Activated naive CD8-positive, alpha-beta T cell treated with anti-CD3 and anti-CD28 coated beads, Interleukin-2, amount 10 ng/mL, durations not matched to agents 7 days and 5 days (primary cell): Measurements from ENCODE around the gene IARS2. TPM values are rescaled to one million over a fixed set of nuclear protein-coding genes. Genes with fewer than 3 reads are reported as not detected.
"Not testable (repeated sequence)": the region's sequence is repeated elsewhere in the genome, so short reads cannot be mapped to it uniquely, and the experiment has no call there.

Experiments used
- ATAC-seq: fragments of 150-1000 bp; cut with Tn5 transposase; one replicate; pipeline ENCODE4 v1.10.0; 2021; ENCODE audit warnings: low read depth, moderate library complexity
- POLR2A ChIA-PET: fragments of 350-600 bp; sonication (Branson Sonifier 250); formaldehyde crosslinking; loops from one replicate; lab custom pipeline; 2021; ENCODE audit warnings: antibody characterized with exemption; lab: Charles Lee
- DNase-seq: peaks from one replicate; pipeline ENCODE4 v3.0.0; 2021
- H3K27ac Mint-ChIP-seq: one replicate; pipeline ENCODE4 v1.8.0; 2022; ENCODE audit warnings: mild to moderate bottlenecking, mixed read lengths
- H3K27me3 Mint-ChIP-seq: one replicate; pipeline ENCODE4 v1.8.0; 2022; ENCODE audit warnings: mild to moderate bottlenecking, moderate library complexity, mixed read lengths
- H3K36me3 Mint-ChIP-seq: one replicate; pipeline ENCODE4 v1.8.0; 2021; ENCODE audit warnings: mild to moderate bottlenecking, mixed read lengths
- H3K4me1 Mint-ChIP-seq: one replicate; pipeline ENCODE4 v1.8.0; 2021; ENCODE audit warnings: mixed read lengths
- H3K4me3 Mint-ChIP-seq: one replicate; pipeline ENCODE4 v1.8.0; 2022; ENCODE audit warnings: mild to moderate bottlenecking, moderate library complexity, mixed read lengths
- H3K9me3 Mint-ChIP-seq: one replicate; pipeline ENCODE4 v1.8.0; 2021; ENCODE audit warnings: mixed read lengths
- total RNA-seq, 2 experiments: library from RNA; stranded (reverse); gene quantifications; one replicate each; pipeline ENCODE4 v1.2.3, GENCODE V29; 2021

The IARS2 gene
- total RNA-seq, 2 experiments from 2014 or later = 48.7 to 49.0 TPM

DNA sequence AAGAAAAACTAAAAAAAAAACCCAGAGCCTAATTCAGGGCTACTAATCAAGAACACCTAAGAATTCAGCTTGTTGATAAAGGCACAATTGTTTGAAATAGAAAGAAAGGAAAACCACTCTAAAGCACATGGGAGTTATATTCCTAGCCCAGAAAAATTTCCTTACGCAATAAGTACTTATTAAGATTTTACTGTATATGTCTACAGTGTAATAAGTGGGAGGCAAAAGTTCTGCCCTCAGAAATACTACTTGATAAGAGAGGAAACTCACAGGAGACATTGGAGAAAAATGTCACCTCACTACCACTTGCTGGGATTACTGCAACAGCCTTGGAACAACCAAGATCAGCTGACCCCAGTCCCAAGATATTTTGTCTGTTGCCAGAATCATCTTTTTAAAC is 66.1 kb downstream of the IARS2 start:
- peaks cover 24% of the 10 kb centered on the region for H3K4me1 Mint-ChIP-seq
- H3K36me3 Mint-ChIP-seq = peaks cover 41% of the 10 kb centered on the region
- H3K27ac Mint-ChIP-seq = no peak overlapping the region
- no peak for ATAC-seq
- POLR2A ChIA-PET = no interaction called here
- no peak for DNase-seq
- no peak overlapping the region for H3K4me3 Mint-ChIP-seq
- H3K27me3 Mint-ChIP-seq = no peaks in the 10 kb centered on the region
- H3K9me3 Mint-ChIP-seq = no peaks in the 10 kb centered on the region

GRCh38 chr1:220164116-220164515 is 70.2 kb downstream of the IARS2 start:
- DNase-seq (no peak), ATAC-seq (no peak)
- Mint-ChIP-seq H3K36me3 (peaks cover 23% of the 10 kb centered on the region), H3K4me3 (no peak overlapping the region), H3K27ac (no peak overlapping the region), H3K4me1 (peaks cover 9% of the 10 kb centered on the region), H3K27me3 (no peaks in the 10 kb centered on the region), H3K9me3 (no peaks in the 10 kb centered on the region)
- POLR2A ChIA-PET = no interaction called here

DNA sequence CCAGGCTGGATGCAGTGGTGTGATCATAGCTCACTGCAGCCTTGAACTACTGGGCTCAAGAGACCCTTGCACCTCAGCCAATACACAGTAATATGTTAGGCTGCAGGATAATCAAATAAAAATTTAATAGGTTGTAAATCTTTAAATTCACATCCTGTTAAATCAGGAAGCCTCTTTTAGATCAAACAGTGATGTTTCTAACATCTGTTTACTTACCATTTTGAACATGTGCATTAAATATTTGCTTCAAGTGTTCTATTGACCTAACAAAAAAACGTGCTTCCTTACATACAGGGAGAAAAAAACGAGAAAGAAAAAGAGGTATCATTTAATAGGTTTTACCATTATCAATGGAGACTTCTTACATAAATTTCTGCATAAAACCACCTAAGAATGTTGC is 70.6 kb downstream of the IARS2 start:
- no peak overlapping the region for H3K4me3 Mint-ChIP-seq
- peaks cover 9% of the 10 kb centered on the region for H3K4me1 Mint-ChIP-seq
- no peak overlapping the region for H3K27ac Mint-ChIP-seq
- POLR2A ChIA-PET = no interaction called here
- ATAC-seq = no peak
- H3K36me3 Mint-ChIP-seq = peaks cover 26% of the 10 kb centered on the region
- DNase-seq = no peak
- H3K9me3 Mint-ChIP-seq = no peaks in the 10 kb centered on the region
- no peaks in the 10 kb centered on the region for H3K27me3 Mint-ChIP-seq

GRCh38 chr1:220166853-220167252 is 72.9 kb downstream of the IARS2 start:
- Mint-ChIP-seq H3K4me1 (no peaks in the 10 kb centered on the region), H3K4me3 (no peak overlapping the region), H3K36me3 (peaks cover 28% of the 10 kb centered on the region), H3K9me3 (no peaks in the 10 kb centered on the region), H3K27ac (no peak overlapping the region), H3K27me3 (no peaks in the 10 kb centered on the region)
- DNase-seq (no peak), ATAC-seq (no peak)
- POLR2A ChIA-PET = no interaction called here

DNA sequence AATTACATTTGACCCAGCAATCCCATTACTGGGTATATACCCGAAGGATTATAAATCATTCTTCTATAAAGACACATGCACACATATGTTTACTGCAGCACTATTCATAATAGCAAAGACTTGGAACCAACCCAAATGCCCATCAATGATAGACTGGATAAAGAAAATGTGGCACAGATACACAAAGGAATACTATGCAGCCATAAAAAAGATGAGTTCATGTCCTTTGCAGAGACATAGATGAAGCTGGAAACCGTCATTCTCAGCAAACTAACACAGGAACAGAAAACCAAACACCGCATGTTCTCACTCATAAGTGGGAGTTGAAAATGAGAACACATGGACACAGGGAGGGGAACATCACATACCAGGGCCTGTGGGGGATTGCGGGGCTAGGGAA is 76.0 kb downstream of the IARS2 start:
- H3K27ac Mint-ChIP-seq, H3K4me3 Mint-ChIP-seq, H3K27me3 Mint-ChIP-seq, DNase-seq, H3K9me3 Mint-ChIP-seq, H3K4me1 Mint-ChIP-seq, POLR2A ChIA-PET, ATAC-seq: not testable (repeated sequence)
- peaks cover 37% of the 10 kb centered on the region for H3K36me3 Mint-ChIP-seq

- POLR2A ChIA-PET = no interaction called here
- no peak overlapping the region for H3K4me3 Mint-ChIP-seq
- no peaks in the 10 kb centered on the region for H3K9me3 Mint-ChIP-seq
- ATAC-seq (no peak), DNase-seq (no peak)
- H3K36me3 Mint-ChIP-seq = peaks cover 40% of the 10 kb centered on the region
- H3K27ac Mint-ChIP-seq = no peak overlapping the region
- H3K4me1 Mint-ChIP-seq = peaks cover 3% of the 10 kb centered on the region
- no peaks in the 10 kb centered on the region for H3K27me3 Mint-ChIP-seq
Observed at GRCh38 chr1:220170836-220171526, 77.0 kb downstream of the IARS2 start.

- POLR2A ChIA-PET = no interaction called here
- ATAC-seq (no peak), DNase-seq (no peak)
- no peaks in the 10 kb centered on the region for H3K27me3 Mint-ChIP-seq
- H3K27ac Mint-ChIP-seq = no peak overlapping the region
- no peak overlapping the region for H3K4me3 Mint-ChIP-seq
- H3K36me3 Mint-ChIP-seq = peaks cover 48% of the 10 kb centered on the region
- H3K4me1 Mint-ChIP-seq = peaks cover 3% of the 10 kb centered on the region
- no peaks in the 10 kb centered on the region for H3K9me3 Mint-ChIP-seq
Observed at GRCh38 chr1:220176540-220176939, 82.6 kb downstream of the IARS2 start.

GRCh38 chr1:220182111-220182510 is 88.2 kb downstream of the IARS2 start:
- peaks cover 28% of the 10 kb centered on the region for H3K36me3 Mint-ChIP-seq
- H3K27ac Mint-ChIP-seq = no peak overlapping the region
- DNase-seq = no peak
- H3K4me3 Mint-ChIP-seq = no peak overlapping the region
- POLR2A ChIA-PET = no interaction called here
- no peaks in the 10 kb centered on the region for H3K4me1 Mint-ChIP-seq
- ATAC-seq = no peak
- H3K27me3 Mint-ChIP-seq = no peaks in the 10 kb centered on the region
- no peaks in the 10 kb centered on the region for H3K9me3 Mint-ChIP-seq

DNA sequence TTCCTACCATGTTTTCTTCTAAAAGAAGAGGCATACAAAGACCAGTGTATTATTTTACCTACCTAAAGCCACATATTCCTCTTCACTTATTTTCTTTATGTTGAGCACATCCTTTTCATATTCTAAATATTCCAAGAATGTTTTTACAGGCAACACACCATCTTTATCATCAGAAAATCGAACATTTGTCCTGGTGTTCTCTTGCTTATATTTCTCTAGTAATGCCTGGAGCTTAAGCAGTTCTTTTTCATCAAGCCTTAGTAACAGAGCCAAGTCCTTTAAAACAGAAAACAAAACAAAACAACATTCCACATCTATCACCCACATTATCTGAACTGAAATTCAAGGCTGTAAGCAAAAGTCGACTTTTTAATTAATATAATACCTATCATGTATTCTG is 88.7 kb downstream of the IARS2 start:
- H3K27me3 Mint-ChIP-seq = no peaks in the 10 kb centered on the region

GRCh38 chr1:220184506-220184905 is 90.6 kb downstream of the IARS2 start:
- DNase-seq = no peak
- Mint-ChIP-seq H3K27me3 (no peaks in the 10 kb centered on the region), H3K4me3 (no peak overlapping the region), H3K4me1 (no peaks in the 10 kb centered on the region), H3K36me3 (peaks cover 25% of the 10 kb centered on the region), H3K27ac (no peak overlapping the region), H3K9me3 (no peaks in the 10 kb centered on the region)
- POLR2A ChIA-PET = no interaction called here
- ATAC-seq = no peak

More for the DNA sequence above, 88.7 kb downstream of the IARS2 start:
- Mint-ChIP-seq H3K9me3 (no peaks in the 10 kb centered on the region), H3K4me1 (no peaks in the 10 kb centered on the region), H3K4me3 (no peak overlapping the region), H3K27ac (no peak overlapping the region), H3K36me3 (peaks cover 25% of the 10 kb centered on the region)
- no peak for ATAC-seq
- no peak for DNase-seq
- POLR2A ChIA-PET = no interaction called here

DNA sequence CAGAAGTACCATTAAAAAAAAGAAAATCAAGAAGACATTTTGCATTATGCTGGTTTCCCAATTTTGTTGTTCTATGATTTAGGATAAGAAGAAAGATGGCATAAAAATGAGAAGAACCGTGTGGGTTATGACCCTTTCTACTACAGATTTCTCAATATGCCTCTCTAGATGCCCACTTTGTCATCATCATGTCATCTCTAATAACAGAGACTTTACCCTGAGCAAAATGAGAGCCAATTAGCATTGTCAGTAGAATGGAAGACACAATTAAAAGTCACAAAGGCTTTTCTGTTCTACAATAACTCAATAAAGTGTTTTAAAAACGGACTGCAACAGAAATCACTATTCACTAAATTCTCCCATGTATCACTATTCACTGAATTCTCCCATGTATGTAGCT is 92.8 kb downstream of the IARS2 start:
- POLR2A ChIA-PET = no interaction called here
- ATAC-seq = no peak

GRCh38 chr1:220188538-220188937 is 94.6 kb downstream of the IARS2 start:
- DNase-seq = no peak
- POLR2A ChIA-PET = no interaction called here
- no peaks in the 10 kb centered on the region for H3K9me3 Mint-ChIP-seq
- peaks cover 15% of the 10 kb centered on the region for H3K36me3 Mint-ChIP-seq
- no peak overlapping the region for H3K27ac Mint-ChIP-seq
- H3K27me3 Mint-ChIP-seq = no peaks in the 10 kb centered on the region
- H3K4me1 Mint-ChIP-seq = no peaks in the 10 kb centered on the region
- no peak overlapping the region for H3K4me3 Mint-ChIP-seq
- ATAC-seq = no peak

More for the DNA sequence above, 92.8 kb downstream of the IARS2 start:
- no peak for DNase-seq
- H3K9me3 Mint-ChIP-seq = no peaks in the 10 kb centered on the region
- no peak overlapping the region for H3K4me3 Mint-ChIP-seq
- no peaks in the 10 kb centered on the region for H3K27me3 Mint-ChIP-seq
- H3K27ac Mint-ChIP-seq = no peak overlapping the region
- H3K36me3 Mint-ChIP-seq = peaks cover 14% of the 10 kb centered on the region
- no peaks in the 10 kb centered on the region for H3K4me1 Mint-ChIP-seq

DNA sequence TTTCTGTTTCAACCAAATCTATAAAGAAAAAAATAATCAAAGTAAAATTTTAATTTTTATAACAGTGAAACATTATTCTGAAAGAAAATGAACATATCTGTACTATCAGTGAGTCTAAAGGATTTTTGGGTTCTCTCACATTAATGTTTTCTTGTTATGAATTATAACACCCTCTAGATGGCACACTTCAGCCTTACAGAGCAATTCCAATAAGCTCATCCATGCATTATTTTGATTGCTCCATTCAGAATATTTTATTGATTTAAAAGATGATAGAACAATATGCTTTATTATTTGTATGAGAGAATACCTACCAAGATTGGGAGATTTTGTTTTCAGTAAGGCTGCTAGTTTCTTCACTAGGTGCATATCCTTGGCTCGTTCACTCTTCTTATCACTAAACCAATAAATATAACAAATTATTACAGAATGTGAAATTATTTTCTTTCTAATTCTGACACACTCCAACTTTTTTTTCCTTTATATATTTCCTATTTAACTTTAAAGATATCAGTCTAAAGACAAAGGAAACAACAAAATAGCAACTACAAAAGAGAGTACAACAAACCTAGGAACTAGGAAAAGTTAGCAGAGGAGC is 95.9 kb downstream of the IARS2 start:
- no peak overlapping the region for H3K4me3 Mint-ChIP-seq
- DNase-seq (no peak), ATAC-seq (no peak)
- H3K4me1 Mint-ChIP-seq = no peaks in the 10 kb centered on the region
- H3K36me3 Mint-ChIP-seq = peaks cover 15% of the 10 kb centered on the region
- H3K27ac Mint-ChIP-seq = no peak overlapping the region
- POLR2A ChIA-PET = no interaction called here
- H3K9me3 Mint-ChIP-seq = no peaks in the 10 kb centered on the region
- H3K27me3 Mint-ChIP-seq = no peaks in the 10 kb centered on the region

GRCh38 chr1:220195701-220196100 is 101.8 kb downstream of the IARS2 start:
- Mint-ChIP-seq H3K9me3 (no peaks in the 10 kb centered on the region), H3K27me3 (no peaks in the 10 kb centered on the region), H3K36me3 (peaks cover 6% of the 10 kb centered on the region), H3K27ac (no peak overlapping the region), H3K4me1 (no peaks in the 10 kb centered on the region), H3K4me3 (no peak overlapping the region)
- DNase-seq = no peak
- ATAC-seq = no peak
- POLR2A ChIA-PET = interaction anchor here (1.0 kb wide), 1 partner anchor 76 kb away, joined by 3 read pairs; the partner anchor contains the start of gene RAB3GAP2
